Upper lobe of left lung (tissue), 4 donors: ENCODE measurements around the gene TMEM252.

Experiments
- CTCF ChIP-seq, 6 experiments: fragments of 450-650 bp in 4 of 6; fragments of 200-600 bp in 2 of 6; sonication (generic) in 2 of 6; IDR thresholded peaks; one replicate each; pipeline ENCODE4 v1.5.1; 2016 to 2019; ENCODE audit warnings: antibody characterized with exemption in 6 of 6
- POLR2AphosphoS5 ChIP-seq, 2 donors: sonication (generic); formaldehyde crosslinking; IDR thresholded peaks; one replicate each; pipeline ENCODE4 v1.5.1; 2017; ENCODE audit warnings: antibody characterized with exemption in 2 of 2

- no peak for TF ChIP-seq CTCF (IDR thresholded peaks at IDR 0.05)
- TF ChIP-seq POLR2AphosphoS5 (IDR thresholded peaks at IDR 0.05): no peak
These were observed 41.9 kb downstream of the TMEM252 start for GRCh38 chr9:68498816-68499215.
